ENCODE data around the gene SRMS. TPM values are rescaled to one million over a fixed set of nuclear protein-coding genes. Genes with fewer than 3 reads are reported as not detected.

Gene SRMS
- total and polyA plus RNA-seq, 10 donors: 0.07 to 1.5 (median 0.78) TPM; not detected in 2

DNA sequence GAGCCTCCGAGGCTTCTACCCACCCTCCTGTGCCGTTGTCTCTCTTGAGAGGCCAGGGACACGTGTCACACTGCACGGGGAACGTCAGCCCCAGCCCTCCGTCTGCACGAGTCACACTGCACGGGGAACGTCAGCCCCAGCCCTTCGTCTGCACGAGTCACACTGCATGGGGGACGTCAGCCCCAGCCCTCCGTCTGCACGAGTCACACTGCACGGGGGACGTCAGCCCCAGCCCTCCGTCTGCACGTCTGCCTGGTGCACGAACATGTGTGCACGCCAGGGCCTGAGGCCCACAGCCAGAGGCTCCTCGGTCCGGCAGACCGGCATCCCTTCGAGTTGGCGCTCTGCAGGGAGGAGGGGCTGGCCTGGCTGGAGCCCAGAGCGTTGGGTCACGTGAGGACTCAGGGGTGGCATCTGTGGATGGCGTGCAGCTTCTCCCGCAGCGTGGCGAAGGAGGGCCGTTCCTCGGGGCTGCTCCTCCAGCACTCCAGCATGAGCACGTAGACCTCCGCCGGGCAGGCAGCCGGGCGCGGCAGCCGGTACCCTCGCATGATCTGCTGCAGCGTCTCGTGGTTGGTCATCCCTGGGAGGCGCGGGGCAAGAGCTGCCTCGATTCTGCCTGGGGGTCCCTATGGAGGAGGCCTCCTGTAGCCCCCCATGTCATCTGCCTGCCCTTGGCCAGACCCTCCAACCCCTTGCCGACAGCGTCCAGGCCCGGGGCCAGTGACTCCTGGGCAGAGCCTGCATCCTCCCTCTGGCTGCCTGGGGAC, 6.9 kb downstream of the SRMS start:
- Histone ChIP-seq H3K9me3 (no peaks in the 10 kb centered on the region), H3K27me3 (replicated peaks in 1 of 7) (no peaks in the 10 kb centered on the region), H3K36me3 (no peaks in the 10 kb centered on the region), H3K4me3 (no peak overlapping the region), H3K27ac (peak overlapping the region in 4 of 8 donors; percentile 69 to 88 (median 82)), H3K4me1 (peaks cover 26 to 91% (median 66%) of the 10 kb centered on the region in 6 donors)
- TF ChIP-seq, protein P1, sequence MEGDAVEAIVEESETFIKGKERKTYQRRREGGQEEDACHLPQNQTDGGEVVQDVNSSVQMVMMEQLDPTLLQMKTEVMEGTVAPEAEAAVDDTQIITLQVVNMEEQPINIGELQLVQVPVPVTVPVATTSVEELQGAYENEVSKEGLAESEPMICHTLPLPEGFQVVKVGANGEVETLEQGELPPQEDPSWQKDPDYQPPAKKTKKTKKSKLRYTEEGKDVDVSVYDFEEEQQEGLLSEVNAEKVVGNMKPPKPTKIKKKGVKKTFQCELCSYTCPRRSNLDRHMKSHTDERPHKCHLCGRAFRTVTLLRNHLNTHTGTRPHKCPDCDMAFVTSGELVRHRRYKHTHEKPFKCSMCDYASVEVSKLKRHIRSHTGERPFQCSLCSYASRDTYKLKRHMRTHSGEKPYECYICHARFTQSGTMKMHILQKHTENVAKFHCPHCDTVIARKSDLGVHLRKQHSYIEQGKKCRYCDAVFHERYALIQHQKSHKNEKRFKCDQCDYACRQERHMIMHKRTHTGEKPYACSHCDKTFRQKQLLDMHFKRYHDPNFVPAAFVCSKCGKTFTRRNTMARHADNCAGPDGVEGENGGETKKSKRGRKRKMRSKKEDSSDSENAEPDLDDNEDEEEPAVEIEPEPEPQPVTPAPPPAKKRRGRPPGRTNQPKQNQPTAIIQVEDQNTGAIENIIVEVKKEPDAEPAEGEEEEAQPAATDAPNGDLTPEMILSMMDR (IDR thresholded peaks at IDR 0.05 in 8 of 11, conservative IDR thresholded peaks at IDR 0.05 in 3 of 11): no peak
- no peak for TF ChIP-seq POLR2A (IDR thresholded peaks at IDR 0.05)
- no peak for TF ChIP-seq POLR2AphosphoS5 (IDR thresholded peaks at IDR 0.05)
- DNase-seq: no peak
- intact Hi-C loops (cut with DNase I; ENCODE audit: low total_unique reads): no loop called here
- 67 to 84% (median 79%) methylated on average over 35 to 49 of the region's 49 CpGs for WGBS, 5 donors

DNA sequence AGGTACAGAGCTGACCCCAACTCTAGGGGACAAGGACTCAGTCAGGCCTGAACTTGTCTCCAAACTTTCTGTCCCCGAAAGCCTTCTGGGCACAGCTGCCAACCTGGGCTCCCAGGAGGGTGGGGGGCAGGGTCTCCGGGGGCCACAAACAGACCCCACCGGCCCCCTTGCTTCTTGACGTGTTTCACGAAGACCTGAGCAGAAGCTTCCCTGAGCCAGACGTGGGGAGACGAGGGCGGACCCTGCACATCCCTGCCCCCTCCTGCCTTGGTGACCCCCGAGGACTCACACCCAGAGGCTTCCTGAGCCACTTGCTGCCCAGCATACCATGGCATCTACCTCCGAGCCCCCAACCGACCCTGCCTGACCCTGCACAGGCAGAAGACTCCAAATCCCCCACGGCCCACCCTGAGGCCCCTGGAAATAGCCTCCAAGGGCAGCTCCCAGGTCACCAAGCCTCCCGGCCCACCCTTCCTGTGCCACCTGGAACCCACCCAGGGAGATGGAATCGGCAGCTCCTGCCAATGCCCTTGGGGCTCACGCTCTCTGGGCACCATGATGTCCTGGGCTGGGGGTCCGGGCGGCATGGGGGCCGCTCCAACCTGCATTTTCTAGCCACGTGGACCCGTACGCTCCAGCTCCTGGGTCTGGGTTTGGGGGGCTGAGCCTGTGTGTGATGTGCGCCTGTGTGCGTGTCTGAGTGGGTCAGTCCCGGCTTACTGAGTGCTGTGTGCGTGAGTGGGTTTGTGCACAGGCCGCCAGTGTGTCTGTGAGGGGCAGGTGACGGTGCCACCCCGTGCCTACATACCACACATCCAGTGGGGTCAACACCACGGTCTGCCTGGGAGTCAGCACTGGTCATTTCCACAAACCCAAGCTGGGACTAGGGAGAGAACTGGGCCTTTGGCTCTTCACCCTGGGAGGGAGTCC, 7.8 kb downstream of the SRMS start:
- Histone ChIP-seq H3K9me3 (no peaks in the 10 kb centered on the region), H3K4me1 (peaks cover 26 to 90% (median 66%) of the 10 kb centered on the region in 6 donors), H3K27me3 (replicated peaks in 1 of 7) (peaks cover 0 to 8% (median 0%) of the 10 kb centered on the region in 7 donors), H3K36me3 (no peaks in the 10 kb centered on the region), H3K27ac (peak overlapping the region in 1 of 8 donors; percentile 88), H3K4me3 (no peak overlapping the region)
- WGBS, 5 donors: 82 to 95% (median 87%) methylated on average over 15 to 29 of the region's 29 CpGs
- TF ChIP-seq POLR2A (IDR thresholded peaks at IDR 0.05) (no peak), POLR2AphosphoS5 (IDR thresholded peaks at IDR 0.05) (peak in 1 of 3 donors; percentile 7)
- TF ChIP-seq, protein P1 (IDR thresholded peaks at IDR 0.05 in 8 of 11, conservative IDR thresholded peaks at IDR 0.05 in 3 of 11): no peak
- intact Hi-C loops (cut with DNase I; ENCODE audit: low total_unique reads): loop anchor here (5.0 to 10.0 kb wide), 2 partner anchors 115 to 433 kb away; partner anchors contain the start of genes RTEL1 and STMN3
- no peak for DNase-seq

DNA sequence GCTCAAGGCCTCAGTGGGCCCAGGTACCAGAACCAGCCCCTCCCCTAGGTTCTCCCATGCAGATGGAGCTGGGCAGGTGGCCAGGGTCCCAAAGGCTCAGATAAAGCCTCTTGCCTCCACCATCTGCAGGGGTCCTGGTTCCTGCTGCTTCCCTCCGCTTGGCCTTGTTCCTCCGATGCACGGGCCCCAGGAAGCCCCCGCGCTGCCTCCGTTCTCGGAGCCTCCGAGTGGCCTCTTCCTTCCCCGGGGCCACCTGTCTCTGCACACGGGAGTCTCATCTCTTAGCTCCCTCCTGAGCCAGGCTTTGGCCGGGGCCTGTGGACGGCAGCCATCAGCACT, 8.5 kb downstream of the SRMS start:
- H3K4me1 ChIP-seq: peaks cover 26 to 95% (median 69%) of the 10 kb centered on the region in 6 donors
- intact Hi-C loops (cut with DNase I; ENCODE audit: low total_unique reads): loop anchor here (5.0 to 10.0 kb wide), 2 partner anchors 116 to 433 kb away; partner anchors contain the start of genes RTEL1 and STMN3
- peak overlapping the region in 5 of 8 donors; percentile 77 to 89 (median 87) for H3K27ac ChIP-seq
- TF ChIP-seq POLR2A (IDR thresholded peaks at IDR 0.05) (no peak), POLR2AphosphoS5 (IDR thresholded peaks at IDR 0.05) (peak in 1 of 3 donors; percentile 7)
- no peaks in the 10 kb centered on the region for H3K9me3 ChIP-seq
- H3K4me3 ChIP-seq: no peak overlapping the region
- WGBS, 5 donors: 47 to 76% (median 66%) methylated on average over 12 of the region's 12 CpGs
- H3K36me3 ChIP-seq: no peaks in the 10 kb centered on the region
- no peak for DNase-seq
- peaks cover 0 to 10% (median 0%) of the 10 kb centered on the region in 7 donors for H3K27me3 ChIP-seq (replicated peaks in 1 of 7)

Data from spleen (tissue), 11 donors.